GM18502 (cell line): ENCODE data around the gene MDFI.

ENCODE experiments used
- ATAC-seq: cut with Tn5 transposase; IDR thresholded peaks from one replicate; pipeline ENCODE4 v1.9.1; 2021; ENCODE audit warnings: mild to moderate bottlenecking; ENCODE audit not compliant: unreplicated experiment, poor library complexity

Gene MDFI

GRCh38 chr6:41667195-41667594, 28.9 kb downstream of the MDFI start:
- no peak for ATAC-seq

DNA sequence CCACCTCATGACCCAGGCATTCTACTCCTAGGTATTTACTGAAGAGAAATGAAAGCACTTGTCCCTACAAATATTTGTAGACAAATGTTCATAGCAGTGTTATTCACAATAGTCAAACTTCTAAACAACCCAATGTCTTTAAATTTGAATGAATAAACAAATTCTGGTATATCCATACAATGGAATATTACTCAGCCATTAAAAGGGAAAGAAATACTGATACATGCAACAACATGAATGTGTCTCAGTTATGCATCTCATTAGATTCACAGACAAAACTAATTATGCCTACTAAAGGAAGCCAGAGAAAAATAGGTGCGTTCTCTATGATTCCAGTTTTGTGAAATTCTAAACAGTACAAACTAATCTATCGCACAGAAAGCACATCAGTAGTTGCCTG, 30.7 kb downstream of the MDFI start:
- no peak for ATAC-seq

- no peak for ATAC-seq
Observed at GRCh38 chr6:41670703-41671360, 32.6 kb downstream of the MDFI start.

DNA sequence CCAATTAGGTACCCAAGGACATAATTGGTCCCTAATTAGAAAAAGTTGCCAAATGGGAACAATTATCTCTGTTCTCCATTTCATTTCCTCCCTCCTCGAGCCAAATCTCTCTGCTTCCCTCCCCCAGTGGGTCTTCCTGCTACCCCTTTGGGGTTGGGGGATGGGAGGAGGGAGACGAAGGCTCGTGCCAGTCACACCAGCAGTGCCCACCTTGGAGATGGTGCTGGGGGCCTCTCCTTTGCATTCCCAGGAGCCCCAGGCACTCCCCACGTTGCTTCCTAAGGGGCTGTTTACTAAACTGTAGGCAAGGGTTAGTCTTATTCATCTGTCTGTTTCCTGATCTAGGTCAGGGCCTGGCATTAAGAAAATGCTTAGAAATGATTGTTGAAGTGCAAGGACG, 33.1 kb downstream of the MDFI start:
- ATAC-seq = no peak

DNA sequence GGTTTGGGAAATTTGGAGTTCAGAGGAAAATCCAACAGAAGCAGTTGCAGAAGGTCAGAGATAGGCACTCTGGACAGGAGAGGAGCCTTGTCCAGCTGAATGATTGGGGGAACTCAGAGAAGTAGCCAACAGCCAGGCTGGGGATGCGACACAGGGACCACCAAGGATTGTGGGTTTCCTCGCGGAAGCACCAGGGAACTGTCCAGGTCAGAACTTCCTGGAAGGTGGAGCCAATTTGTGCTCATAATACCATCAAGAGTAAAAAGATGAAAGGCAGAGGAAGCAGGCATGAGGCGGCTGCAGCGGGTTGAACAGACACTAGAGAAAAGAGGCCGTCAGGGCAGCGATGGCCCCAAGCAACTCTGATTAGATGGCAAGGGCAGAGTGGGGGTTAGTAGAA, 33.7 kb downstream of the MDFI start:
- ATAC-seq = no peak

DNA sequence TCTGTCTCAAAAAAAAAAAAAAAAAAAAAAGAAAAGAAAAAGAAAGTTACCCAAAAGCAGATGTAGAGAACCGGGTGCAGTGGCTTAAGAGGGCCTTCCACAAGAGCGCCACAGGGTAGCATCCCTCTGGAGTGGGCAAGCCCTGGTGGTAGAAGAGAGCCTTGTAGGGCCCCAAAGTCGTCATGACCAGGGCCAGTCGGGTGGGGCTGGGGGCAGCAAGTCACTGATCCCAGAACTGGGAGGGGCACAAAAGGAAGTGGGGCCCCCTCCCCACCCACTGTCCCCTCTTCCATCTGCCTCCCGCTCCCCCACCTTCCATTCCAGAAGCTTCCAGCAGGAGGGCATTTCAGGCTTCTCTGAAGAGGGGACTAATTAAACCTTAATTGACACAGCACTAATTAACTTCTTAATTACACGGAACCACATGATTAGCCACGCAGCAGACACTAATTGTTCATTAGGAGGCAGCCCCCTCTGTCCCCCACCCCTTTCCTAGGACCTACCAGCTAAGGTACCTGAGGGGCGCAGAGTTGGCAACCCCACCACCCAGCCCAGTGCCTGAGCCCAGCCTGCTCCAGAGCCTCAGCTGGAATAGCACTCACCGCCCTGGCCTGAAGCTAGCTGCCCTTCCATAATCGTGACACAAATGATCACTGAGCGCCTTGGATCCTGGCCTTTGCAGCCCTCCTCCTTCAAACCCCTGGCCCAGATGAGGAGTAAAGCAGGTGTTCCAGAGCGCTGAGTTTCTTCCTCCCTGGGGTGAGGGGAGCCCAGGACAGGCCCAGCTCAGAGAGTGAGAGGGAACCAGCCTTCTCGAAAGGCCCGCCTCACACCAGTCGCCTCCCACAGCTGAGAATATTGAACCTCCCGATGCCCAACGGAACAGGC, 34.8 kb downstream of the MDFI start:
- no peak for ATAC-seq

- no peak for ATAC-seq
Observed at GRCh38 chr6:41673704-41674000, 35.4 kb downstream of the MDFI start.

- no peak for ATAC-seq
Observed at GRCh38 chr6:41674231-41675000, 36.1 kb downstream of the MDFI start.

- no peak for ATAC-seq
Observed at GRCh38 chr6:41675176-41675775, 37.0 kb downstream of the MDFI start.

- ATAC-seq = no peak
Observed at GRCh38 chr6:41675992-41676391, 37.7 kb downstream of the MDFI start.

DNA sequence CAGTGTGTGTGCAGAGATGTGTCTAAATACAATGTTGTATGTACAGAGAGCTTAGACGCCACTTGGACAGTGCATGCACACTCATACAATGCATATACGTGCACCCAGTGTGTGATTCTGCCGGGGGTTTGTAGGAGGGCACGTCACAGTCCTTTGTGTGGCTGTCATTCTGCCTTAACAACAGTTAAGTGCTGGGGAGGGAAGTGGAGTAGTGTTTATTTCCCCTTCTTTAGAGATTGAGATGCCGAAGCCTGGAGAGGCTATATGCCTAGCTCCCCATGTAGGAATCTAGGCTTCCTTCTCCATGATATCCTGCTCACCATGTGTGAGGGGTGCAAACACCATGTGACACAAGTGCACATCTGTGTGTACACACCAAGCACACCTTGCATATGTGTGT, 38.2 kb downstream of the MDFI start:
- no peak for ATAC-seq

DNA sequence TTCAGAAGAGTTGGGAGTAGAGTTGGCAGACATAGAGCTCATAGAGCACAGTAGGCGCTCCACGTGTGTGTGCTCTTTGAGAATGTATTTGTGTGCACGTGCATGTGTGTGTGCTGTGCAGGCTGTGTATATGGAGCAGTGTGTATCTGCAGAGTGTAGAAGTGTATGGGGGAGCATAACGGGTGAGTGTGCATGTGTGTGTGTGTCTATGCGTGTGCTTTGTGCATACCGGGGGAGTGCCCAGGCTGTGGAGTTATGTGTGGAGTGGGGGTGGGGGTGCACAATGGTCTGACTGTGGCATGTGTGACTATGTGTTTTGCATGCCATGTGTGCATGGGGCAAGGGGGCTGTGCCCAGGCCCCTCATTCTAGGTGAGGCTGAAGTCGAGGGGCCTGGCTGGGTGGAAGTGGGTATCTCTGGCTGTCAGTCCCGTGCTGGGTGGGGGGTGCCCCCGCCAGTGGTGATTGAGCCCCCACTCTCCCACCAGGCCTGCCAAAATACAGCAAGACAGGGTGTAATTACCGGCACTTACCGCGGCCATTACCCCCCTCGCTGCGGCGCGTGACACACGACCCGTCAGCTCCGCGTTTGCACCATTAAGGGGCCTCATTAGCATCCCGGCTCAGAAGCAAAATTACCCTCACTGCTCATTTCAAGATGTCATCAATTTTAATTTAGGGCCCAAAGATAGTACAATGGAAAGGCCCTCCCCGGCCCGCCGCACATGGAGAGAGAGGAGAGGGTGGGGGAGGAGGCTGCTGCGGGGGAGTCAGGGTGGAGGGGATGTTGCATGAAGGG, 39.1 kb downstream of the MDFI start:
- ATAC-seq = no peak

DNA sequence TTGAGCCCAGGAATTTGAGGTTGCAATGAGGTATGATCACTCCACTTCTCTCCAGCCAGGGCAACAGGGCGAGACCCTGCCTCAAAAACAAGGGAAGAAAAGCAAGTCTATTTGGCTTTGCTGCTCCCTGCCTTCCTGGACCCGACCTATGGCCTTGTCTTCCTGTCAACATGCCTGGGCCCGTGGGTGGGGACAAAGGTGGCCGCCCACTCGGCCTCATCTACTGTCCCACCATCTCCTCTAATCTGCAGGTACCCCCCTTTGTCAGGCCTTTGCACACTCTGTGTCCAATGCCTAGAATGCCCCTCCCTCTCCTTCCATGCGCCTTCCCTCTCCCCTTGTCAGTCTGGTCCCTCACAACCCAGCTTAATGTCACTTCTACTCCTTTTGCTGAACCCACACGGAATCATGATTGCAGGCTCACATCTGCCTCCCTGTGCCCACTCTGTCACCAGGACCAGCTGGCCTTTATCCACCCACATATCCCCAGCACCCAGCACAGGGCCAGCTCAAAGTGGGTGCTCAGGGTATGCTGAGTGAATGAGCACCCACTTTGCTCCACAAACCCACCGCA, 40.3 kb downstream of the MDFI start:
- ATAC-seq = no peak

DNA sequence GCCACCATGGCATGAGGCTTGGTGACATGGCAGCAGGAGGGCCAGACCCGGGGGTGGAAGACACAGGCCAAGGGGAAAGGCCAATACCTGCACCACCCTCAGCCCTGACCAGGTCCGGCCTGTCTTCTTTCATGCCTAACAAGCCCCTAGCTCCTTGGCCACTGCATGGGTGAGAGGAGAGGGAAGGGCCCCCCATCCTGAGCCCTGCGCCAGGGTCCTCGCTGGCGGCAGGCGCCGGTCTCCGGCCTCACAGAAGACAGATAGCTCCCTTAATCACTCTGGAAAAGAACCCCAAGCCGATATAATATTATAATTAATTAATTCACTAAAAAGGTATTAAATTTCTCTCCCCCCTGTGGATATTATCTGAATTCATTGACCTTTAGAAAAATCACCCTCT, 41.4 kb downstream of the MDFI start:
- ATAC-seq = no peak

- no peak for ATAC-seq
Observed at GRCh38 chr6:41680182-41680965, 42.1 kb downstream of the MDFI start.

GRCh38 chr6:41682056-41682477, 43.8 kb downstream of the MDFI start:
- peak; percentile 50 for ATAC-seq

- peak; percentile 21 for ATAC-seq
Observed at GRCh38 chr6:41682497-41683272, 44.4 kb downstream of the MDFI start.

GRCh38 chr6:41683273-41683522, 44.9 kb downstream of the MDFI start:
- ATAC-seq = no peak
